Gastroesophageal sphincter (tissue), 3 donors: ENCODE results near the gene CRYBA2.

Experiments
- CTCF ChIP-seq, 4 experiments: fragments of 200-600 bp in 2 of 4; fragments of 450-650 bp in 2 of 4; sonication (generic) in 1 of 4; IDR thresholded peaks; one replicate each; pipeline ENCODE4 v1.5.1; 2017 to 2019; ENCODE audit warnings: antibody characterized with exemption in 4 of 4, mild to moderate bottlenecking in 2 of 4, moderate library complexity in 2 of 4
- POLR2AphosphoS5 ChIP-seq: sonication (generic); formaldehyde crosslinking; IDR thresholded peaks from one replicate; pipeline ENCODE4 v1.6.1; 2017; ENCODE audit warnings: antibody characterized with exemption

- TF ChIP-seq CTCF (IDR thresholded peaks at IDR 0.05) (peak in 1 of 4 experiments; percentile 40), POLR2AphosphoS5 (no peak)
These were observed 10.0 kb upstream of the CRYBA2 start for GRCh38 chr2:219003267-219003634.
